ENCODE measurements around the gene DUSP22.
"Not testable (repeated sequence)": the region's sequence is repeated elsewhere in the genome, so short reads cannot be mapped to it uniquely, and the experiment has no call there.

Gene DUSP22

DNA sequence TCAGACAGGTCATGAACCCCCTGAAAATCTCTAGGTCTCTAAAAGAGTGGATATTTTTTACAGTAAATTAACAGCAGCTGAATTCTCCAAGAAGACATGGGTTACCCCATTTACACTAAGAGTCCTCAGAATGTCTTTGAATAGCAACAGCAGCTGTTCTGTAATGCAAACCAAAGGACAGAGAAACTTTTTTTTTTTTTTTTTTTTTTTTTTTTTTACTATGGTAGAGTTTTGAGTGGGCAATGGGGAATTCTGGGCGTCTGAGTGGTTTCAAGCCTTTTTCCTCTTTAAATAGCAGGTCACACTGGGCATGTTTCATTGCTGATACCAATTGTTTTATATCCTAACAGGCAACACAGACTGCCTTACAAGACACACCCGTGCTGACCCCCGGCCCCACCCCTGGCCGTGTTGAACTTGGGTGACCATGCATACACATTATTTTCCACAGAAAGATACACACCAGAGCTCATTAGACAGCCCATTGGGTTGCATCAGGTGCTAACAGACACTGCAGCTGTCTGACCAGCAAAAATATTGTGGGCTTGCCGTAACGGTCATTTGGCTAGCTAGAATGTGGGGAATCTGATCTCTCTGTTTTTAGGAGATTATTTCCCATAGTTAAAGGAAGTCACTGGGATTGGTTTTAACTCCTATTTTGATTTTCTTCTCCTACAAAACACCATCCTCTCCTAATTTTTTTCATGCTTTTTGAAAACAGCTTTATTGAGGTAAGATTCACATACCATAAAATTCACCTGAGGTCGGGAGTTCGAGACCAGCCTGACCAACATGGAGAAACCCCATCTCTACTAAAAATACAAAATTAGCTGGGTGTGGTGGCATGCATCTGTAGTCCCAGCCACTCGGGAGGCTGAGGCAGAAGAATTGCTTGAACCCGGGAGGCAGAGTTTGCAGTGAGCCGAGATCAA, 72.6 kb downstream of the DUSP22 start:
- DNase-seq (ENCODE audit: low read depth in 2 of 2) = no peak

GRCh38 chr6:365835-366234, 73.5 kb downstream of the DUSP22 start:
- DNase-seq (ENCODE audit: low read depth in 2 of 2) = no peak

DNA sequence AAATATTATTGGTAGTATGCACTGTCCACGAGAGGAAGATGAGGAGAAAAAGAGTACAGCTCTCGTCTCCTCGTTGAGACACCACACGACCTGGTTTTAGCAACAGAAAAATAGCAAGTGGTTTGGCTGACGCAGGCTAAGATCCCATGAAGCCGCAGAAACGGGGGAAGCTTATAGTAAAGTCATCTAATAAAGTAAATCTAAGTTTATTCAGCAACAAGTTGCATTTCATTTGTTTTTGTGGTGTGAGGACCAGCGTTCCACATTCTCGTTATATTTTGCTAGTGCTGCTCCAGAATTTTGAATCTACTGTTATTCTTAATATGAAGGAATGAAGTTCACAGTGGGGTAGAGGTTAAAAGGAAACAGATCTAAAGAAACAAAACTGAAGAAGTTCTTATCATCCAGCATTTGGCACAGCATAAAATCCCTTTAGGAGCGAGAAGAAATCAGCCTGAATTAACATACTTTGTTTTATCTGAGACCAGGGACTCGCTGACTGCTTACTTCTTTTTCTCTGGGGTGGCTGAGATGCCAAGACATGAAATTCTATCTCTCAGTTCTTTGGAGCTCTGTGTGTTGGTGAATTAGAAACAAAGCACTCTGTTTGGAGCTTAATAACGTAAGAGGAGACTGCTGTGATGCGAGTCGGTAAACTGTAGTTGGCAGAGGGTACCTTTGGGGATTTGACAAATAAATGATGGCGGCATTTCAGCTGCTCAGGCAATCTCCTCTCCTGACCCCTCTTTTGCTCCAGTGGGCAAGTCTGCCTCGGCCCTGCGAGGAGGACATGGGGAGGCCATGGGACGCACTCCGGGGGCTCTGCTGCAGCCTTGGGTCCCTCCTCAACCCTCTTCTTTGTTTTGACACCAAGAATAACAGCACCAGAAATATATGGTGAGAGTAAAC, 74.4 kb downstream of the DUSP22 start:
- DNase-seq (ENCODE audit: low read depth in 2 of 2) = no peak

GRCh38 chr6:367298-367794, 75.1 kb downstream of the DUSP22 start:
- DNase-seq (ENCODE audit: low read depth in 2 of 2) = no peak

- no peak for DNase-seq (ENCODE audit: low read depth in 2 of 2)
Observed at GRCh38 chr6:367891-368630, 75.8 kb downstream of the DUSP22 start.

- no peak for DNase-seq (ENCODE audit: low read depth in 2 of 2)
Observed at GRCh38 chr6:369559-370431, 77.5 kb downstream of the DUSP22 start.

DNA sequence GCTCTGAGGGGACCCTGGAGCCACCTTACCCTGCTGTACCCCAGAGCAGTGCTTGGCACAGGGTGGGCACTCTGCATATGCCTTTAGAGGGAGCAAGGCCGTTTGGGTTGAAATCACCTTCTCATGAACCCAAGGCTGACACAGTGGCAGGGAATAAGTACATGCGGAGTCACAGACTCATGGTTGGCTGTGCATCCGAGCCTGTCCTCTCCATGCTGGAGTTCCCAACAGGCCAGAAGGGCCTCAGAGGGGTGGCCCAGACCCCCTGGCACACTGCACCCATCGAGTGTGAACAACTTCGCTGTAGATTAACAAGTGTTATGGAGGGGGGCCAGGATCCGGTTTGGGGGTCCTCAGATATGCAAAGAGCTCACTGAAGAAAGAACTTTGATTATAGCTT, 78.3 kb downstream of the DUSP22 start:
- no peak for DNase-seq (ENCODE audit: low read depth in 2 of 2)

DNA sequence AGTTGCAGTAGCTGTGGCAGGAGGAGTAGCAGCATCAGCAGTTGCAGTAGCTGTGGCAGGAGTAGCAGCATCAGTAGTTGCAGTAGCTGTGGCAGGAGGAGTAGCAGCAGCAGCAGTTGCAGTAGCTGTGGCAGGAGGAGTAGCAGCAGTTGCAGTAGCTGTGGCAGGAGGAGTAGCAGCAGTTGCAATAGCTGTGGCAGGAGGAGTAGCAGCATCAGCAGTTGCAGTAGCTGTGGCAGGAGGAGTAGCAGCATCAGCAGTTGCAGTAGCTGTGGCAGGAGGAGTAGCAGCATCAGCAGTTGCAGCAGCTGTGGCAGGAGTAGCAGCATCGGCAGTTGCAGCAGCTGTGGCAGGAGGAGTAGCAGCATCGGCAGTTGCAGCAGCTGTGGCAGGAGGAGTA, 79.6 kb downstream of the DUSP22 start:
- not testable (repeated sequence) for DNase-seq (ENCODE audit: low read depth in 2 of 2)

GRCh38 chr6:372336-372911, 80.1 kb downstream of the DUSP22 start:
- DNase-seq (ENCODE audit: low read depth in 2 of 2) = no peak

DNA sequence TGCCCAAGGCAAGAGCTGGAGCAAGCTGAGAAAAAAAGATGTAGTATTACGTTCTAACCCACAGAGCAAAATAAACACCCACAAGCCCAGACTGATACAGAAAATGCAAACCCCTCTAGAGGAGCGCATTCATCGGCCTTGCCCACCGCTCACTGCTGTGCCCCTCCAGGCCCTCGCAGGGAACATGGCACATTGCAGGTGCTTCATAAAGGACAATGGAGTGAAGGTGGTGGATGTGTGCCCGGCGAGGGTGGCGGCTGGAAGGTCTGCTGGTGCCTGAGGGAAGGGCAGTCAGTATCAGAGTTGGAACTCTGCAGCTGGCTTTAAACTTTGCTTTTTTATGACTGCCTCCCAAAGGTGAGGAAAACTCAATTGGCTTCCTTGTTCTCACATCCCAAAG, 80.7 kb downstream of the DUSP22 start:
- no peak for DNase-seq (ENCODE audit: low read depth in 2 of 2)

DNA sequence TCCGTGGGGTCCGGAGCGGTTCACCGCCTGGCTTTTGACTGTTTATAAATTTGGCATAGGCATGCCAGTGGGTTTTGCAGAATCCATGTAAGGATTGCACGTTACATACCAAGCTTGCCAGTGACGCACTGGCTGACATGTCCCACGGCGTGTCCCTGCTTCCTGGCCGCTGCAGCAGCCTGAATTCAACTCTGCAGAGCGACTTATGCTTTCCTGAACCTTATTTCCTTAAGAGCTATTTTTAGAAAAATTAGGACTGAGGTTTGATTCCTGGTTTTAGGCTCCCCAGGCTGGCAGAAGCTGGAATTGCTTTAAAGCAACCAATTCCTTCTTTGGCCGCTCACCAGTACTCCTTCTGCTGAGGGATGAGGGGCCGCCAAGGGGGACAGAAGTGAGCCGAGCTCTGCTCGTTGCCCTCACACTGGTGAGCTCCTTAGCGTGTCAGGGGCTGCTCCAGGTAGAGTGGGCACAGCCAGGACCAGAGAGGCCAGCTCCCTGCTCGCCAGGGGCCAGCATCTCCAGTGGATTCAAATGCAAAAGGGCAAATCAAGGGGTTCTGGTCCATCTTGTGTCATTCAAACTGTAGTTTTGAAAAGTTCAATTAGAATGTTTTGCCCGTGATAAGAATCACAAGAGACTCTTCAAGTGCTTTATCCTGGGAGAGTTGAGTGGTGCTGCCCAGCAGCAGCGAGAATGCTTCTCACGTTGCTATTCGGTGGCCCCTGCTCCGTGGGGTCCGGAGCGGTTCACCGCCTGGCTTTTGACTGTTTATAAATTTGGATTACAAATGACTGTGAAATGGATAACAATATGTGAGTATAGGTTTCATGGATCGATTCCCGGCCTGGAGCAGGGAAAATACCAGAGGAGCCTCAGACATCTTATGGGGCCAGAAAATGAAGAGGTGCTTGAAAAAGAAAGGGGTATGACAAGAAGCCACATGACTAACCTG, 81.8 kb downstream of the DUSP22 start:
- no peak for DNase-seq (ENCODE audit: low read depth in 2 of 2)

GRCh38 chr6:374956-375355, 82.7 kb downstream of the DUSP22 start:
- no peak for DNase-seq (ENCODE audit: low read depth in 2 of 2)

DNA sequence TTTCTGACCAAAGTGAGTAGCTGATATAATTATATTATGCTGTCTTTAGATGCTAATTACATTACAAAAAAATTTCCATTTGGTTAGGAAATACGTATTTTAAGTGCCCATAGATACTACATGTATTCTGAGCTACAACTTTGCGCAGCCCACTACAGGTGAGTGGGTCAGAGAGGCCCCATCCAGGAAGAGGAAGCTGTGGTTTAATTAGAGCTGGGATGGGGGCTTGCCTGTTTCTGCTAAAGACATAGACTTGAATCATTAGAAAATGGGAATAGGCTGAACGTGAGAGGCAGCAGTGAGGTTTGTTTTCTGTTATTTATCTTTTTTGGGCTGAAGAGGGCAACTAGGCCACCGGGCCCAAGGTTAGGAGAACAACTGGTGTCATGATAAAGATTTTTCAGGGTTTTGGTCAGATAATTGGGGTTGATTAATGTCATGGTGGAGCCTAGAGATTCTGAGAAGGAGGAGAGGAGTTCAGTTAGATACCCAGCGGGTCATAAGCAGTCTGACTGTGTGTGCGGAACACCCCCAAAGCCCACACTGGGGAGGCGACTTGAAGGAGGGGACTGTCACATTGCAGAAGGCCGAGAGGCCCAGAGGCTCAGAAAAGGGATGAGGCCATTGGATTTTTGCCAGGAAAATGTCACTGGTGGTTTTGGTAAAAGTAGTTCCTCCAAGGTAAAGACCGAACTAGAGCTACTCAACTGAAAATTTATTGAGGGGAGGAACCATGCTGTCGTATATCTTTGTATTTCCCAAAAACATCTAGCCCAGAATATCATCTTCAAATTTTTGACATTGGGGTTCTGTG, 84.7 kb downstream of the DUSP22 start:
- DNase-seq (ENCODE audit: low read depth in 2 of 2) = no peak

DNA sequence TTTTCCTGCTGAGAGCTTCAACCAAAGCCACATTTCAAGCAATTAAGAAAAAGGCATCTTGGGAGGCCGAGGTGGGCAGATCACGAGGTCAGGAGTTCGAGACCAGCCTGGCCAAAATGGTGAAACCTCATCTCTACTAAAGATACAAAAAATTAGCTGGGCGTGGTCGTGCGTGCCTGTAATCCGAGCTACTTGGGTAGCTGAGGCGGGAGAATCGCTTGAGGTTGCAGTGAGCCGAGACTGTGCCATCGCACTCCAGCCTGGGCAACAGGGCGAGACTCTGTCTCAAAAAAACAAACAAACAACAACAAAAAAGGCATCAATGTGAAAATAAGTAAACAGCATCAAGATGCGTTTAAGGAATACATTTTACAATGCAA, 85.3 kb downstream of the DUSP22 start:
- DNase-seq (ENCODE audit: low read depth in 2 of 2) = not testable (repeated sequence)

- DNase-seq (ENCODE audit: low read depth in 2 of 2) = no peak
Observed at GRCh38 chr6:378090-378957, 86.0 kb downstream of the DUSP22 start.

DNA sequence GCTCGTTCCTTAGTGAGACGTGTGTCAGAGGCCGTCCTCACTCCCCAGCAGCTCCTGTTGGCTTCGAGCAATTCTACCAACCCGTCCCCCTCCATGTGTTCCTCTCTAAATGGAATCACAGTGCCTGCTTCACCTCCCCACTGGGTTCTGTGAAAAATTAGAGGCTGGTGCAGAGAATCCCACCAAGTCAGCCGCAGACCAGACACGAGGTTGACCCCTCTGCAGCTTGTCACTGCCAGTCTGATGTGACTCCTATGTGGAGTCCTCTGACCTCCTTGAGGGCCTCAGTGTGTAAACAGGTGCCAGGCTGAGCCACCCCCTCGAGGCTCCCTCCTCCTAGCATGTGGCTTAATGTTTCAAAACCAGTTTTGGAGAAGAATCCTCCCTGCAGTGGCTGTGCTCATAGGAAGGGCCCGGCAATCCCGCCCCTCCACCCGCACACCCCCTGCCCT, 86.7 kb downstream of the DUSP22 start:
- no peak for DNase-seq (ENCODE audit: low read depth in 2 of 2)
